Panc1 (cell line): ENCODE data around the gene KRT78. TPM values are rescaled to one million over a fixed set of nuclear protein-coding genes. Genes with fewer than 3 reads are reported as not detected.

Experiments
- ATAC-seq: fragments of 200-7000 bp; cut with Tn5 transposase; 2 replicates; pipeline ENCODE4 v1.9.1; 2020; ENCODE audit warnings: mild to moderate bottlenecking, moderate library complexity
- BruUV-seq: library from RNA; stranded (reverse); fragments of 400-500 nt; replicated peaks from 2 replicates; lab custom pipeline; 2021; lab: Mats Ljungman, UMichigan
- CTCF ChIA-PET: fragments of 300-600 bp; sonication (Branson Sonifier 250); formaldehyde crosslinking; loops from one replicate; lab custom pipeline; 2022; ENCODE audit warnings: antibody characterized with exemption; lab: Charles Lee
- POLR2A ChIA-PET: fragments of 300-600 bp; sonication (Branson Sonifier 250); formaldehyde crosslinking; loops from one replicate; lab custom pipeline; 2022; ENCODE audit warnings: antibody characterized with exemption; lab: Charles Lee
- DNase-seq: peaks from one replicate; pipeline ENCODE4 v3.0.0-alpha.2; 2010; ENCODE audit warnings: low read depth, low spot score
- H3K27ac ChIP-seq: 2 replicates; pipeline ENCODE4 v1.5.1; 2011; ENCODE audit warnings: mild to moderate bottlenecking, low read length, inconsistent platforms
- H3K27me3 ChIP-seq: fragments of 200-500 bp; sonication (Bioruptor generic); 2 replicates; pipeline ENCODE4 v1.6.0; 2014; ENCODE audit warnings: low read length, inconsistent platforms; ENCODE audit not compliant: control insufficient read depth, insufficient read depth
- H3K36me3 ChIP-seq: fragments of 200-500 bp; sonication (Bioruptor generic); 2 replicates; pipeline ENCODE4 v1.5.1; 2014; ENCODE audit warnings: inconsistent platforms, mild to moderate bottlenecking, low read length, moderate library complexity; ENCODE audit not compliant: control insufficient read depth, insufficient read depth
- H3K4me1 ChIP-seq: 2 replicates; pipeline ENCODE4 v1.5.1; 2011; ENCODE audit warnings: inconsistent platforms, mild to moderate bottlenecking, low read length, moderate library complexity; ENCODE audit not compliant: control insufficient read depth, insufficient read depth
- H3K4me3 ChIP-seq, 2 experiments: 2 replicates each; pipeline ENCODE4 v1.5.1; 2011 to 2012; ENCODE audit warnings: low read depth in 2 of 2, low read length in 2 of 2, mild to moderate bottlenecking in 2 of 2, inconsistent platforms in 1 of 2, moderate library complexity in 1 of 2
- H3K9me3 ChIP-seq: fragments of 200-500 bp; sonication (Bioruptor generic); 2 replicates; pipeline ENCODE4 v1.5.1; 2014; ENCODE audit warnings: low read depth, mild to moderate bottlenecking, inconsistent platforms, low read length, moderate library complexity; ENCODE audit not compliant: control insufficient read depth, insufficient read depth
- POLR2AphosphoS5 ChIP-seq: IDR thresholded peaks from 2 replicates; pipeline ENCODE4 v1.6.1; 2012; ENCODE audit warnings: mild to moderate bottlenecking, low read depth, low read length, moderate library complexity
- SIN3A ChIP-seq: IDR thresholded peaks from 2 replicates; pipeline ENCODE4 v1.6.1; 2012; ENCODE audit warnings: low read depth, mild to moderate bottlenecking, low read length, moderate library complexity, borderline replicate concordance; ENCODE audit not compliant: insufficient read depth
- TCF7L2 ChIP-seq: IDR thresholded peaks from 2 replicates; pipeline ENCODE4 v1.6.1; 2011; ENCODE audit warnings: mild to moderate bottlenecking, low read depth, low read length, inconsistent platforms
- in situ Hi-C: cut with HindIII; loops from 2 replicates; pipeline ENCODE4 v1.10.0; 2016; ENCODE audit warnings: low sequenced_read_pairs, low pct_unique_long_range_greater_than_20kb
- intact Hi-C: fragments of 100-400 bp; cut with micrococcal nuclease; formaldehyde crosslinking; loops from one replicate; pipeline ENCODE4 v1.10.0; 2022; ENCODE audit not compliant: unreplicated experiment
- total RNA-seq: library from RNA; stranded (reverse); gene quantifications from one replicate; pipeline ENCODE4 v1.2.1, GENCODE V29; 2021; ENCODE audit not compliant: unreplicated experiment
- TF ChIP-seq, protein P1 (sequence below), 2 experiments: IDR thresholded peaks; 2 replicates each; pipeline ENCODE4 v1.6.1; 2011 to 2012; ENCODE audit warnings: low read depth in 2 of 2, control low read depth in 1 of 2, low read length in 1 of 2, mild to moderate bottlenecking in 1 of 2, moderate library complexity in 1 of 2; ENCODE audit not compliant: insufficient read depth in 1 of 2
- TF ChIP-seq, protein P2 (sequence below): fragments of 450-650 bp; IDR thresholded peaks from 2 replicates; pipeline ENCODE4 v1.5.1; 2017; ENCODE audit warnings: mild to moderate bottlenecking

The KRT78 gene
- total RNA-seq, 1 experiment from 2014 or later: not detected

DNA sequence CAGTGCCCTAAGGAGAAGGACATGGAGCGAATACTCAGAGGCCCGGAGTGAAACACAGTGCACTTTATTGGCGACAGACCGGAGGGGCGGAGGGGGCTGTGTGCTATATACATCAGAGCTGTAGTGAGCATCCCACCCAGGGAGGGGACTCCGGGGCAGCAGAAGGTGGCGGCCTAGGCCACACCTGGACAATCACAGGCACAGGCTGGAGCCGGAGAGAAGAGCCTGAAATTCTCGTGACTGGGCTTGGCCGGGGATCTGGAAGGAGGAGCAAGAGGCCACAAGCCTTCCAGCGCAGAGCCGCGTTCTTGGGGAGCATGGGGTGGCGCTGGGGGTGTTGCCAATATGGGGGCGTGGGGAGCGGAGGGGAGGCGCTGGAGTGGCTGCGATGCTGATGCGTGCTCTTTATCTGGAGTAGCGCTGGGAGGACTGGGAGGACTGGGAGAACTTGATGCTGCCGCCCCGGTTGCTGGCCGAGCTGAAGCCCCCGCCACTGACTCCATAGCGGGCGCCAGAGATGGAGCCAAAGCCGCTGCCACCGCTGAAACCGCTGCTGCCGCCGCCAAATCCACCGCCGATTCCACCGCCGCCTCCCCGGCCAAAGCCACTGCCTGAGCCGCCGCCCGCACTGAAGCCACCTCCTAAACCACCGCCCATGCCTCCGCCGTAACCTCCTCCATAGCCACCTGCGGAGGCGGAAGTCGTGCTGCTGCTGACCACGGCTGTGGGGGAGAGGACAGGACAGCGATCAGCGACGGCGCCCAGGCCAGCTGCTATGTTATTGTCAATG lies 59.0 kb downstream of the KRT78 start:
- CTCF ChIA-PET: interaction anchor here (0.7 kb wide), 1 partner anchor 80 kb away, joined by 3 read pairs; no protein-coding TSS in a partner anchor
- TF ChIP-seq, protein P1, sequence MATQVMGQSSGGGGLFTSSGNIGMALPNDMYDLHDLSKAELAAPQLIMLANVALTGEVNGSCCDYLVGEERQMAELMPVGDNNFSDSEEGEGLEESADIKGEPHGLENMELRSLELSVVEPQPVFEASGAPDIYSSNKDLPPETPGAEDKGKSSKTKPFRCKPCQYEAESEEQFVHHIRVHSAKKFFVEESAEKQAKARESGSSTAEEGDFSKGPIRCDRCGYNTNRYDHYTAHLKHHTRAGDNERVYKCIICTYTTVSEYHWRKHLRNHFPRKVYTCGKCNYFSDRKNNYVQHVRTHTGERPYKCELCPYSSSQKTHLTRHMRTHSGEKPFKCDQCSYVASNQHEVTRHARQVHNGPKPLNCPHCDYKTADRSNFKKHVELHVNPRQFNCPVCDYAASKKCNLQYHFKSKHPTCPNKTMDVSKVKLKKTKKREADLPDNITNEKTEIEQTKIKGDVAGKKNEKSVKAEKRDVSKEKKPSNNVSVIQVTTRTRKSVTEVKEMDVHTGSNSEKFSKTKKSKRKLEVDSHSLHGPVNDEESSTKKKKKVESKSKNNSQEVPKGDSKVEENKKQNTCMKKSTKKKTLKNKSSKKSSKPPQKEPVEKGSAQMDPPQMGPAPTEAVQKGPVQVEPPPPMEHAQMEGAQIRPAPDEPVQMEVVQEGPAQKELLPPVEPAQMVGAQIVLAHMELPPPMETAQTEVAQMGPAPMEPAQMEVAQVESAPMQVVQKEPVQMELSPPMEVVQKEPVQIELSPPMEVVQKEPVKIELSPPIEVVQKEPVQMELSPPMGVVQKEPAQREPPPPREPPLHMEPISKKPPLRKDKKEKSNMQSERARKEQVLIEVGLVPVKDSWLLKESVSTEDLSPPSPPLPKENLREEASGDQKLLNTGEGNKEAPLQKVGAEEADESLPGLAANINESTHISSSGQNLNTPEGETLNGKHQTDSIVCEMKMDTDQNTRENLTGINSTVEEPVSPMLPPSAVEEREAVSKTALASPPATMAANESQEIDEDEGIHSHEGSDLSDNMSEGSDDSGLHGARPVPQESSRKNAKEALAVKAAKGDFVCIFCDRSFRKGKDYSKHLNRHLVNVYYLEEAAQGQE (IDR thresholded peaks at IDR 0.05; ENCODE audit: insufficient read depth in 1 of 2, low read depth in 2 of 2, low read length in 1 of 2): no peak
- TF ChIP-seq SIN3A (no peak), TCF7L2 (no peak), POLR2AphosphoS5 (no peak)
- TF ChIP-seq, protein P2, sequence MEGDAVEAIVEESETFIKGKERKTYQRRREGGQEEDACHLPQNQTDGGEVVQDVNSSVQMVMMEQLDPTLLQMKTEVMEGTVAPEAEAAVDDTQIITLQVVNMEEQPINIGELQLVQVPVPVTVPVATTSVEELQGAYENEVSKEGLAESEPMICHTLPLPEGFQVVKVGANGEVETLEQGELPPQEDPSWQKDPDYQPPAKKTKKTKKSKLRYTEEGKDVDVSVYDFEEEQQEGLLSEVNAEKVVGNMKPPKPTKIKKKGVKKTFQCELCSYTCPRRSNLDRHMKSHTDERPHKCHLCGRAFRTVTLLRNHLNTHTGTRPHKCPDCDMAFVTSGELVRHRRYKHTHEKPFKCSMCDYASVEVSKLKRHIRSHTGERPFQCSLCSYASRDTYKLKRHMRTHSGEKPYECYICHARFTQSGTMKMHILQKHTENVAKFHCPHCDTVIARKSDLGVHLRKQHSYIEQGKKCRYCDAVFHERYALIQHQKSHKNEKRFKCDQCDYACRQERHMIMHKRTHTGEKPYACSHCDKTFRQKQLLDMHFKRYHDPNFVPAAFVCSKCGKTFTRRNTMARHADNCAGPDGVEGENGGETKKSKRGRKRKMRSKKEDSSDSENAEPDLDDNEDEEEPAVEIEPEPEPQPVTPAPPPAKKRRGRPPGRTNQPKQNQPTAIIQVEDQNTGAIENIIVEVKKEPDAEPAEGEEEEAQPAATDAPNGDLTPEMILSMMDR: no peak
- no peak overlapping the region for H3K4me3 ChIP-seq
- H3K4me1 ChIP-seq: no peaks in the 10 kb centered on the region
- BruUV-seq: no TSS peak
- ATAC-seq (peak; percentile 59; the same call in 1 of the 2 replicates), DNase-seq (no peak)
- H3K36me3 ChIP-seq: no peaks in the 10 kb centered on the region
- intact Hi-C loops: no loop called here
- H3K27ac ChIP-seq: no peak overlapping the region
- POLR2A ChIA-PET: no interaction called here
- peaks cover 5% of the 10 kb centered on the region for H3K27me3 ChIP-seq
- in situ Hi-C loops: no loop called here
- H3K9me3 ChIP-seq: no peaks in the 10 kb centered on the region

DNA sequence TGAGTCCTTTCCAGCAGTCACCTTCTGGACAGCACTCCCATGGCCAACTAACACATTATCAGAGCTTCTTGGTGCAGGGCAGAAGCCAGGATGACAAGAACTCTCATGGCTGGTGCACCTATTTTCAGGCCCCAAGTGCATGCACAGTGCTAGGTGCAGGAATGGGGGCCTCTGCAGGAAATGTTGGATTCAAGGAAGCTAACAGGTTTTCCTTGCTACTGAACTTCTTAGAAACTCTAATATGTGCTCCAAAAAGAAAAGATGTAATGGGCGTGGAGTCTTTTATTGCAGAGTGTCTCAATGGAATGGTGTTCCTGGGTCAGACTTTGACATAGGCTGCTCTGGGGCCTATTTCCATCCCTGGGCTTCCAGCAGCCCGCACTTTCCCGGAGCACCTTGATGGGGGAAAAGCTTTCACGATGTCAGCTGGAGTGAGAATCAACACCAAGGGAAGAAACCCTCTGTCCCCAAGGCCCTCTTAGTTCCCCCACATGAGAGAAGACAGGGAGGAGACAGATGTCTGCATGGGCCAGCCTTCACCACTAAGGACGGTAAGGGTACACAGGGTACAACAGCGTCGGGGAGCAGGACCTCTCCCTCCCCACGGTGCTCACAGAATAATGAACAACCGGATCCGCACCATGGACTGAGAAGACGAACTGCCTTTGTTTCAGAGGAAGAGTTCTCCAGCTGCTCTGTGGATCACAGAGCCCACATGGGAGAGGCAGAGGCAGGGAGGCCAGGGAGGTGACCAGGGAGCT lies 59.7 kb downstream of the KRT78 start:
- intact Hi-C loops: no loop called here
- no peaks in the 10 kb centered on the region for H3K4me1 ChIP-seq
- TF ChIP-seq, protein P2: no peak
- TF ChIP-seq POLR2AphosphoS5: no peak
- TF ChIP-seq, protein P1 (IDR thresholded peaks at IDR 0.05; ENCODE audit: insufficient read depth in 1 of 2, low read depth in 2 of 2, low read length in 1 of 2): no peak
- TF ChIP-seq TCF7L2: no peak
- no peak for TF ChIP-seq SIN3A
- ChIA-PET CTCF (interaction anchor here (0.5 to 0.7 kb wide), 3 partner anchors 81 to 209 kb away, joined by 3 to 5 read pairs (median 3); no protein-coding TSS in a partner anchor), POLR2A (no interaction called here)
- BruUV-seq: no TSS peak
- H3K9me3 ChIP-seq: no peaks in the 10 kb centered on the region
- peaks cover 7% of the 10 kb centered on the region for H3K27me3 ChIP-seq
- no peak overlapping the region for H3K4me3 ChIP-seq
- in situ Hi-C loops: no loop called here
- ATAC-seq (no peak; the same call in 1 of the 2 replicates), DNase-seq (no peak)
- no peaks in the 10 kb centered on the region for H3K36me3 ChIP-seq
- no peak overlapping the region for H3K27ac ChIP-seq
